LoVo (cell line): ENCODE results near the gene PRRG3.
"Not testable (repeated sequence)": the region's sequence is repeated elsewhere in the genome, so short reads cannot be mapped to it uniquely, and the experiment has no call there.

Experiments used
- DNase-seq: peaks from one replicate; pipeline ENCODE4 v3.0.0-alpha.2; 2016; ENCODE audit warnings: low spot score

PRRG3 gene

GRCh38 chrX:151694661-151695582, at the start of gene PRRG3:
Gene PRRG3 (plus strand): TSS chrX:151695458. CDS start chrX:151698815, 3,357 bp downstream.
- no peak for DNase-seq

DNA sequence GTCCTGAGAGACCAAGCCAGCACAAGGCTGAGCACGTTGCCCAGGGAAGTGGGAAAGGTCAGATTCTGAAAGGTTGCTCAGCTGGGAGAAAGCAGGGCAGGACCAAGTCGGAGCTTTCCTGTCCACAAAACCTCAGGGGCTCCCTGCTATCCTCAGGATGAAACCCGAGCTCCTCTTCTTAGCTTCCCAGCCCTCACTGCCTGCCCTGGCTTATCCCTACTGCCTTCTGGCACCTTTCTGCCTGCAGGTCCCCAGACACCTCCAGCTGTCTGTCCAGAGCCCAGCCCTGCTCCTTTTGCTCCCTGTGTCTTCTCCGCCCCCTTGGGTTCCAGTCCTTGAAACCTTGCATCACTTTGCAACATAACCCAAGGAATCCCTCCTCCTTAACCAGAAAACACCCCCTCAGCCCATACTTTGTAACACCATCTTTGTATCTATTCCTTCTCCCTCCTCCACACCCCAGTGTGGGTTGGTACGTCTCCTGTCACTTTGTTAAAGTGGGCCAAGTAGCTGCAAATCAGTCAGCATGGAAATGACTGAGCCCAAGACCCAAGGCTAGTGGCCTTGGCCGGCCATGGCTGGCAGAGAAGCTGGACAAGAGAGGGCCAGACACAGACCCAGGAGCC, 20.0 kb upstream of the PRRG3 start:
- DNase-seq: no peak

DNA sequence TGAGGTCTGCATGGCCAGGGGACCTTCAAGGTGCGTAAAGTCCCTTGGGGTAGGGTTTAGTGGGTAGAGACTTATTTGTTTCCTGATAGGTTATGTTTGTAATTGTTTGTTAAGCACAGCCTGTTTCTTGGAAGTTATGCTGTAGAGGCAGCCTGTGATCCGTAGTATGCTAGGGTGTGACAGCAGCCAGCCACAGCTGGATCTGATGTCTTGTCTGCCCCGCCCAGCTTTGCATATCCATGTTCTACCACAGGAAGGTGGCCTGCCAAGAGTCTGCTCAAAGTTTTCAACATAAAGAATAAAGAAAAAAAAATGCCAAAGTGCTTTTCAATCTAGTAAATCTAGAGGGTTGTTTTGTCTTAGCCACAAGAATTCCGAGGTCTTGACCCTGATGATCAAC, 19.1 kb upstream of the PRRG3 start:
- DNase-seq: no peak

- no peak for DNase-seq
Measured at GRCh38 chrX:151679798-151680402, 15.4 kb upstream of the PRRG3 start.

GRCh38 chrX:151680805-151681204, 14.5 kb upstream of the PRRG3 start:
- DNase-seq: peak; percentile 12

- DNase-seq: no peak
Measured at GRCh38 chrX:151687635-151688034, 7.6 kb upstream of the PRRG3 start.

- no peak for DNase-seq
Measured at GRCh38 chrX:151688695-151689094, 6.6 kb upstream of the PRRG3 start.

- no peak for DNase-seq
Measured at GRCh38 chrX:151692825-151693224, 2.4 kb upstream of the PRRG3 start.

DNA sequence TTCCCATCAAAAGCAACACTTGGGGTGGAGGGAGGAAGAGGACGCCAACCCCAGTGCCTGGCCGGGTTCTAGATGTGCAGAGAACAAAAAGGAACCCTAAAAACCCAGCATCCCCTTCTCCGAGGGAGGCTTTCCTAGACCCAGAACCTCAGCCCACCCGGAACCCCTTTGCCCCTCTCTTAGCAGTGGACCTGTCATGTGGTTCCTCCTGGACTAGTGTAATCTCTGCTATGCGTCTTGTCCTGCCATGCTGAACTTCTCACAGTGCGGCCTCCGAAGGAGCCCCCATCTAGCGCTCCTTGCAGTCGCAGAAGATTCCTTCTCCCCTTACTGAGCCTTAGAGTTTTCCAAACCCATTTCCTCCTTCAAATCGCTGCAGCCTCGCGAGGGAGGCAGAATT, 1.1 kb upstream of the PRRG3 start:
- no peak for DNase-seq

- DNase-seq: no peak
Measured at GRCh38 chrX:151695583-151696340, 504 bp downstream of the PRRG3 start.

GRCh38 chrX:151697082-151697481, 1.8 kb downstream of the PRRG3 start:
- not testable (repeated sequence) for DNase-seq

- no peak for DNase-seq
Measured at GRCh38 chrX:151697522-151697921, 2.3 kb downstream of the PRRG3 start.

DNA sequence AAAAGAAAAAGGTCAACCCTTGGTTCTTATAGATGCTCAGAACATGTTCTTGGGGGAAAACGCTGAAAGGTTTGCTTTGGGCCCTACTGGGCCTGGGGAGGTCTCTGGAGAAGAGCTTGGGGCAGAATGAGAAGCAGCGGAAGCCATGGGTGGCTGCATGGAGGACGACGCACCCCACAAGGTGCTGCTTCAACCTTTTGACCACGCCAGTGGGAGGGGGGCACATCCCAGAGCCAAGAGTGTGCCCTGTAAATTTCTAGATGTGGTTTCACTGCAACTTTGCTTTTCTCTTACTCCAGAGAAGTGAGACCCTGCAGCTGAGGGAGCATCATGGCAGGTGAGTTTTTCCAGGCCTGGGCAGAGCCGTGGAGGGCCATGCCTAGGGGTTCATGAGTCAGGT, 3.2 kb downstream of the PRRG3 start:
- DNase-seq: no peak

GRCh38 chrX:151699746-151700145, 4.5 kb downstream of the PRRG3 start:
- no peak for DNase-seq

DNA sequence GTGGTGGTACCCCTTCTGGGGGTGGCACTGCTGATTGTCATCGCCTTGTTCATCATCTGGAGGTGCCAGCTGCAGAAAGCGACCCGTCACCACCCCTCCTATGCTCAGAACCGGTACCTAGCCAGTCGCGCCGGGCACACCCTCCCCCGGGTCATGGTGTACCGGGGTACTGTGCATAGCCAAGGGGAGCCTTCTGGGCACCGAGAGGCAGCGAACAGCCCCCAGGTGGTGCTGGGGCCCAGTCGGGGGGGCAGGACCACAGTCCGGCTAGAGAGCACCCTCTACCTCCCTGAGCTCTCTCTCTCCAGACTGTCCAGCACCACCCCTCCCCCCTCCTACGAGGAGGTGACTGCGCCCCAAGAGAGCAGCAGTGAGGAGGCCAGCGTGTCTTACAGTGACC, 5.3 kb downstream of the PRRG3 start:
- DNase-seq: no peak

- no peak for DNase-seq
Measured at GRCh38 chrX:151701071-151701470, 5.8 kb downstream of the PRRG3 start.

DNA sequence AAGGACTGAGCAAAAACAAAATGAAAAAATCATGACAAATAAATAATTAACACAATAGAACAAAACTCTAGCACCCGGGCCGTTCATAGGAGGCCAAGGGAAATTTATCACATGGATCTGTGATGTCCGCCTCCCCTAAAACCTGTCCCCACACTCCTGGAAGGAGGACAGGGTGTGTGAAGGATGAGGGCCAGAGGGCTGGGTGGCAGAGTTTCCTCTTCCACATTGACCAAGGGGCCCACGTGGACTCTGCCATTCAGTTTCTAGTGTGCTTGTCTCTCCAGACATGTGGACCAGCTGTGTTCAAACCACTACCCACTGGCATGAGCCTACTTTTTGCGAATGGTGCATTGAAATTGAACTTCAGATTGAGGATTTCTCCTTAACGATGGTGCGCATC, 6.3 kb downstream of the PRRG3 start:
- no peak for DNase-seq

DNA sequence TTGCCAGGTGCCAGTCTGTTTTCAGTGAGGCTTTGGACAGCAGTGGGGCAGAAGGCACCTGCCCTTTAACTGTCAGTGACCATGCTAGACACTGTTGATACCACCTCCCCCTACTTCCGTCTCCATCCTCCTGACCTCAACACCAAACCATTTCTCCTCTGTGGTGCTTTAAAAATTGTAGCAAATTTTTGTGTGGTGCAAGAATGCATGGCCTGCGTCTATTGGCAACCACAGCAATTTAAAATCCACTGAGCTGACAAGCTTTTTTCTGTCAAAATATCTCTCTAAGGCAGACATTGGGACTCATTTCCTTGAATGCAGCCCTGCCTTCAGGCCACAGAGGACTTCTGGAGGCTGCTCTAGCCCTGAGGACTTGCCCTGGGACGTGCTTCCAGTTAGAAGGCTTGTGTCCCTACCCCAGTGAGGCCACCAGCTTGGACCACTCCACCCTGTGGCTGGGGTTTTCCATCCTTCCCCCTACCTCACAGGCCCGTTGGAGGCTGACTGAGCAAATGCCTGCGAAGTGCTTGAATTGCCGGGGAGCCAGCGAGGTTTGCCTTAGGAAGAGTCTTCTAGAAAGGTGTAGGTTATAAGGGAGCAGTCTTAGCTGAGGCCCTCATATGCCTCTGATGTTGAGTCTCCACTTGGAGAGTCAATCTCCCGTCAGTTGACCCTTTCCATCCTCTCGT, 6.9 kb downstream of the PRRG3 start:
- DNase-seq: no peak

GRCh38 chrX:151702741-151703340, 7.6 kb downstream of the PRRG3 start:
- DNase-seq: no peak

DNA sequence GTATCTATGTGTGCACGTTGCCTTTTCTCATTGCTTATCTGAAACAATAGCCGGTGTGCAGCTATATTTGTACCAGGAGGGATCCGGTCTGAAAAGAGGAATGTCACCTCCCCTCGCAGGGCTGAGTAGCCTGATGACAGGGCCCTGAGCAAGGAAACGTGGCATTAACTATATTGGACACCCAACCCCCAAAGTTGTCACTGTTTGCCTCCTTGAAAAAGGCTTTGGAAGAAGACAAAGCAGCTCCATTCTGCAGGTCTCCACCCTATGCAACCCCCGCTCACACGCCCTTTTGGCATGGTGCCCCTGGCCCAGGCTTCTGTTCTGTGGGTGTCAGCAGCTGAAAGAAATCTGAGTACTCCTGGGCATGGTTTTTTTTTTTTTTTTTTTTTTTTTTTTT, 8.2 kb downstream of the PRRG3 start:
- DNase-seq: no peak

DNA sequence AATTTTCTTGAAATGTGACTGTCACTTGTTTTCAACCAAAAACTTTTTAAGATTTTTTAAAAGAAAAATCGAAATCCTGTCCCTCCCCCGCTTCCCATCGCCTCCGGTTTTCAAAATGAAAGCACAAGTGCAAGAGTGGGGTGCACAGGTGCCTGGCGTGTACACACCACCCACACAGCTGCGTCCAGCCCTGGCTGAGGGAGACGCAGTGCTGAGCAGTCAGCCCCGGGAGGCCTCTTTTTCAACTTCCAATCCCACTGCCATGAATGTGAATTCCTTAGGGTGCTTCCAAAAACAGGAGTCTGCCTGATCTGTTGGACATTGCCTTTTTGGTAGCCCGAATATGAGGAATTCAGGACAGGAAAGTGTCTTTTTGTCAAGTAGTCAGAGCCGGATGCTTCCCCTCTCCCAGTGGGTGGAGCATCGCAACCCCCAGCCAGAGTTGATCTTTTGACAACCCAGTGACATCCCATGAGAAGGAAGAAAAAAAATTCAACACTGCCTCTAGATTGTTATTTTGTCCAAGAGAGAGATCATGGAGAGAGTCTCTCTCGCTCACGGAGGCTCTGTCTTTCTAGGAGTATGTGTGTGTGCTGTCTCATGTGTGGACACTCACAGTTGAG, 8.9 kb downstream of the PRRG3 start:
- no peak for DNase-seq
